K562 (cell line): ENCODE measurements around the gene C2CD2. TPM values are rescaled to one million over a fixed set of nuclear protein-coding genes. Genes with fewer than 3 reads are reported as not detected.

Experiments used
- FOXM1 ChIP-seq, 2 experiments: fragments of 450-650 bp in 1 of 2; sonication (generic) in 1 of 2; formaldehyde crosslinking in 1 of 2; IDR thresholded peaks; 2 replicates each; pipeline versions ENCODE4 v1.6.1 to v1.9.0; 2017 to 2022; ENCODE audit warnings: low read depth in 2 of 2, mild to moderate bottlenecking in 2 of 2, missing genetic modification reagents in 1 of 2, moderate library complexity in 1 of 2
- JUND ChIP-seq, 2 experiments: IDR thresholded peaks; 2 replicates in 1 of 2; 3 replicates in 1 of 2; pipeline ENCODE4 v1.6.1; 2011; ENCODE audit warnings: borderline replicate concordance in 2 of 2, low read depth in 2 of 2, low read length in 2 of 2, improper control_type of control experiment in 1 of 2, missing biosample characterization in 1 of 2, missing genetic modification characterization in 1 of 2, missing genetic modification reagents in 1 of 2
- MAZ ChIP-seq, 2 experiments: fragments of 450-650 bp in 1 of 2; sonication (generic) in 1 of 2; formaldehyde crosslinking; IDR thresholded peaks in 1 of 2; conservative IDR thresholded peaks in 1 of 2; 2 replicates each; pipeline versions ENCODE4 v1.4.0 to v1.5.0; 2020; ENCODE audit warnings: mild to moderate bottlenecking in 1 of 2, missing genetic modification reagents in 1 of 2
- RCOR1 ChIP-seq, 2 experiments: IDR thresholded peaks; 2 replicates each; pipeline ENCODE4 v1.6.1; 2012; ENCODE audit warnings: low read depth in 2 of 2, low read length in 2 of 2, borderline replicate concordance in 1 of 2, improper control_type of control experiment in 1 of 2
- RUNX1 ChIP-seq: sonication (generic); IDR thresholded peaks from 2 replicates; pipeline ENCODE4 v1.6.1; 2016; ENCODE audit warnings: antibody characterized with exemption, low read depth
- ZFPM2 ChIP-seq: fragments of 250-450 bp; sonication (Bioruptor Pico); IDR thresholded peaks from 2 replicates; pipeline ENCODE4 v1.5.1; 2022; ENCODE audit warnings: mild to moderate bottlenecking
- ZNF133 ChIP-seq: fragments of 250-450 bp; sonication (Bioruptor Pico); IDR thresholded peaks from 2 replicates; pipeline ENCODE4 v1.4.0; 2020; ENCODE audit warnings: mild to moderate bottlenecking
- ZNF174 ChIP-seq: fragments of 250-450 bp; sonication (Bioruptor Pico); IDR thresholded peaks from 2 replicates; pipeline ENCODE4 v1.4.0; 2020; ENCODE audit warnings: mild to moderate bottlenecking
- polyA plus RNA-seq, 8 experiments: library from polyadenylated mRNA; depleted of rRNA in 4 of 8; stranded (reverse) in 5 of 8; unstranded in 3 of 8; fragments of >200 nt; fragmentation: Nextera tagmentation in 2 of 8; fragmentation: Illumina TruSeq in 1 of 8; extraction: Ambion mirVana in 2 of 8; extraction: Trizol in 1 of 8; gene quantifications; 2 replicates each; pipeline versions ENCODE4 v1.2.1 to v1.2.3, GENCODE V29; 2011 to 2014; ENCODE audit warnings: inconsistent platforms in 1 of 8, missing spikeins in 1 of 8
- total RNA-seq, 7 experiments: library from RNA; depleted of rRNA in 6 of 7; stranded (reverse); fragments of >200 nt in 6 of 7; fragmentation: Illumina TruSeq in 2 of 7; extraction: Trizol in 2 of 7; gene quantifications; 2 replicates each; pipeline versions ENCODE4 v1.2.1 to v1.2.3, GENCODE V29; 2011 to 2021; ENCODE audit warnings: low replicate concordance in 1 of 7
- TF ChIP-seq, protein P1 (sequence below): fragments of 450-650 bp; IDR thresholded peaks from 2 replicates; pipeline ENCODE4 v1.6.1; 2016
- TF ChIP-seq, protein P2 (sequence below): sonication (generic); formaldehyde crosslinking; IDR thresholded peaks from 2 replicates; pipeline ENCODE4 v1.8.1; 2023; ENCODE audit warnings: mild to moderate bottlenecking, missing genetic modification reagents
- TF ChIP-seq, protein P3 (sequence below): fragments of 250-450 bp; sonication (Bioruptor Pico); IDR thresholded peaks from 2 replicates; pipeline ENCODE4 v1.8.0; 2021; ENCODE audit warnings: moderate library complexity, mild to moderate bottlenecking, inconsistent platforms
- TF ChIP-seq, protein P4 (sequence below): fragments of 250-450 bp; sonication (Bioruptor Pico); IDR thresholded peaks from 2 replicates; pipeline ENCODE4 v1.4.0; 2020
- TF ChIP-seq, protein P5 (sequence below): fragments of 450-650 bp; formaldehyde crosslinking; IDR thresholded peaks from 2 replicates; pipeline ENCODE4 v1.4.0; 2020; ENCODE audit warnings: mild to moderate bottlenecking, moderate library complexity

Gene C2CD2
- total and polyA plus RNA-seq, 9 of the 15 experiments (the other 6 are each of a cell fraction or from before 2014, with no cell fraction given): 1.3 to 21.6 (median 12.1) TPM

DNA sequence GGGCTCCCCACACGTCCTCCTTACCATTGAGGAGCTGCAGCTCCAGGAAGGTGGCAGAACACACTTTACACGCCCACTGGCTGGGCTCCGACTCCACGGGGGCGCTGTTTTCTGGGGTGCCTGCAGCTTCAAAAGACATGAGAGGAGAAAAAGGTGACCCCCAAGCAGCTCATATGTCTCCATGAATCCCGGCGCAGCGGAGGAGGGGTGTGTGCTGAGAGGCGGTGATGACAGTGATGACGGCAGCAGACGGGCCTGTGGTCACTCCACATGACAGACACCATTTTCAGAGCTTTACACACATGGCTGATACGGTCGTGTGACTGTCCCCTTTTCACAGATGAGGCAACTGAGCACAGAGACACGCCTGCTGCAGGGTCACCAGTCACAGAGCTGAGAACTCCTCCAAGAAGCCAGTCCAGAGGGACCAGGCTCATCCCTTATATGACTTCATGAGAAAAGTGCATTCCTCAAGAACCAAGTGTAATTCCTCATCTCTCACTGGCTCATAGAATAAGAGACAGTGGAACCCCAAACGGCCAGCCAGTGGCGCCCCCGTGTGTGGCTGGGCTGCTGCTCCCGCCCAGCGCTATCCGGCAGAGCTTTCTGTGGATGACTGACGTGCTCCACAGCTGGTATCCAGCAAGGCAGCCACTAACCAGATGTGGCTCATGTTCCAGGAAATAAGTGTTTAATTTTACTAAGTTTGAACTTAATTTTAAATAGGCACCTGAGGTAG is 106.6 kb downstream of the C2CD2 start (continued):
- TF ChIP-seq FOXM1 (IDR thresholded peaks at IDR 0.05; ENCODE audit: low read depth) (no peak), FOXM1 (CRISPR knock-in tag; IDR thresholded peaks at IDR 0.05; ENCODE audit: low read depth) (no peak), ZFPM2 (CRISPR knock-in tag) (no peak), ZNF174 (CRISPR knock-in tag) (no peak), ZNF133 (CRISPR knock-in tag) (no peak), MAZ (CRISPR knock-in tag; conservative IDR thresholded peaks at IDR 0.05 in 1 of 2, IDR thresholded peaks at IDR 0.05 in 1 of 2) (no peak), RUNX1 (no peak), JUND (IDR thresholded peaks at IDR 0.05; ENCODE audit: borderline replicate concordance, low read depth, low read length) (peak; percentile 38; the same call in 1 of the 2 replicates), JUND (tag; IDR thresholded peaks at IDR 0.05; ENCODE audit: borderline replicate concordance, low read depth, low read length) (no peak), RCOR1 (IDR thresholded peaks at IDR 0.05; ENCODE audit: borderline replicate concordance in 1 of 2, low read depth in 2 of 2, low read length in 2 of 2) (peak in 1 of 2 experiments; percentile 30; a peak in 1 of 4 replicates)
- TF ChIP-seq, protein P1, sequence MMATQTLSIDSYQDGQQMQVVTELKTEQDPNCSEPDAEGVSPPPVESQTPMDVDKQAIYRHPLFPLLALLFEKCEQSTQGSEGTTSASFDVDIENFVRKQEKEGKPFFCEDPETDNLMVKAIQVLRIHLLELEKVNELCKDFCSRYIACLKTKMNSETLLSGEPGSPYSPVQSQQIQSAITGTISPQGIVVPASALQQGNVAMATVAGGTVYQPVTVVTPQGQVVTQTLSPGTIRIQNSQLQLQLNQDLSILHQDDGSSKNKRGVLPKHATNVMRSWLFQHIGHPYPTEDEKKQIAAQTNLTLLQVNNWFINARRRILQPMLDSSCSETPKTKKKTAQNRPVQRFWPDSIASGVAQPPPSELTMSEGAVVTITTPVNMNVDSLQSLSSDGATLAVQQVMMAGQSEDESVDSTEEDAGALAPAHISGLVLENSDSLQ: peak; percentile 90
- TF ChIP-seq, protein P2, sequence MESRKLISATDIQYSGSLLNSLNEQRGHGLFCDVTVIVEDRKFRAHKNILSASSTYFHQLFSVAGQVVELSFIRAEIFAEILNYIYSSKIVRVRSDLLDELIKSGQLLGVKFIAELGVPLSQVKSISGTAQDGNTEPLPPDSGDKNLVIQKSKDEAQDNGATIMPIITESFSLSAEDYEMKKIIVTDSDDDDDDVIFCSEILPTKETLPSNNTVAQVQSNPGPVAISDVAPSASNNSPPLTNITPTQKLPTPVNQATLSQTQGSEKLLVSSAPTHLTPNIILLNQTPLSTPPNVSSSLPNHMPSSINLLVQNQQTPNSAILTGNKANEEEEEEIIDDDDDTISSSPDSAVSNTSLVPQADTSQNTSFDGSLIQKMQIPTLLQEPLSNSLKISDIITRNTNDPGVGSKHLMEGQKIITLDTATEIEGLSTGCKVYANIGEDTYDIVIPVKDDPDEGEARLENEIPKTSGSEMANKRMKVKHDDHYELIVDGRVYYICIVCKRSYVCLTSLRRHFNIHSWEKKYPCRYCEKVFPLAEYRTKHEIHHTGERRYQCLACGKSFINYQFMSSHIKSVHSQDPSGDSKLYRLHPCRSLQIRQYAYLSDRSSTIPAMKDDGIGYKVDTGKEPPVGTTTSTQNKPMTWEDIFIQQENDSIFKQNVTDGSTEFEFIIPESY (CRISPR knock-in tag): peak; percentile 100
- TF ChIP-seq, protein P3, sequence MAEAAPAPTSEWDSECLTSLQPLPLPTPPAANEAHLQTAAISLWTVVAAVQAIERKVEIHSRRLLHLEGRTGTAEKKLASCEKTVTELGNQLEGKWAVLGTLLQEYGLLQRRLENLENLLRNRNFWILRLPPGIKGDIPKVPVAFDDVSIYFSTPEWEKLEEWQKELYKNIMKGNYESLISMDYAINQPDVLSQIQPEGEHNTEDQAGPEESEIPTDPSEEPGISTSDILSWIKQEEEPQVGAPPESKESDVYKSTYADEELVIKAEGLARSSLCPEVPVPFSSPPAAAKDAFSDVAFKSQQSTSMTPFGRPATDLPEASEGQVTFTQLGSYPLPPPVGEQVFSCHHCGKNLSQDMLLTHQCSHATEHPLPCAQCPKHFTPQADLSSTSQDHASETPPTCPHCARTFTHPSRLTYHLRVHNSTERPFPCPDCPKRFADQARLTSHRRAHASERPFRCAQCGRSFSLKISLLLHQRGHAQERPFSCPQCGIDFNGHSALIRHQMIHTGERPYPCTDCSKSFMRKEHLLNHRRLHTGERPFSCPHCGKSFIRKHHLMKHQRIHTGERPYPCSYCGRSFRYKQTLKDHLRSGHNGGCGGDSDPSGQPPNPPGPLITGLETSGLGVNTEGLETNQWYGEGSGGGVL: no peak
- TF ChIP-seq, protein P4, sequence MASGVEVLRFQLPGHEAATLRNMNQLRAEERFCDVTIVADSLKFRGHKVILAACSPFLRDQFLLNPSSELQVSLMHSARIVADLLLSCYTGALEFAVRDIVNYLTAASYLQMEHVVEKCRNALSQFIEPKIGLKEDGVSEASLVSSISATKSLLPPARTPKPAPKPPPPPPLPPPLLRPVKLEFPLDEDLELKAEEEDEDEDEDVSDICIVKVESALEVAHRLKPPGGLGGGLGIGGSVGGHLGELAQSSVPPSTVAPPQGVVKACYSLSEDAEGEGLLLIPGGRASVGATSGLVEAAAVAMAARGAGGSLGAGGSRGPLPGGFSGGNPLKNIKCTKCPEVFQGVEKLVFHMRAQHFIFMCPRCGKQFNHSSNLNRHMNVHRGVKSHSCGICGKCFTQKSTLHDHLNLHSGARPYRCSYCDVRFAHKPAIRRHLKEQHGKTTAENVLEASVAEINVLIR (CRISPR knock-in tag): peak; percentile 66; the same call in 1 of the 2 replicates
- TF ChIP-seq, protein P5, sequence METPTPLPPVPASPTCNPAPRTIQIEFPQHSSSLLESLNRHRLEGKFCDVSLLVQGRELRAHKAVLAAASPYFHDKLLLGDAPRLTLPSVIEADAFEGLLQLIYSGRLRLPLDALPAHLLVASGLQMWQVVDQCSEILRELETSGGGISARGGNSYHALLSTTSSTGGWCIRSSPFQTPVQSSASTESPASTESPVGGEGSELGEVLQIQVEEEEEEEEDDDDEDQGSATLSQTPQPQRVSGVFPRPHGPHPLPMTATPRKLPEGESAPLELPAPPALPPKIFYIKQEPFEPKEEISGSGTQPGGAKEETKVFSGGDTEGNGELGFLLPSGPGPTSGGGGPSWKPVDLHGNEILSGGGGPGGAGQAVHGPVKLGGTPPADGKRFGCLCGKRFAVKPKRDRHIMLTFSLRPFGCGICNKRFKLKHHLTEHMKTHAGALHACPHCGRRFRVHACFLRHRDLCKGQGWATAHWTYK (CRISPR knock-in tag): no peak
